ENCODE data around the gene NEUROD2.

NEUROD2 gene

GRCh38 chr17:39573447-39574298 is 34.0 kb downstream of the NEUROD2 start (continued):
- no peak for TF ChIP-seq BCL11B (tag by site-specific recombination; IDR thresholded peaks at IDR 0.05; ENCODE audit: low read depth)
- TF ChIP-seq ZNF776 (tag by site-specific recombination; IDR thresholded peaks at IDR 0.05; ENCODE audit: borderline replicate concordance) = no peak
- TF ChIP-seq ZBTB6 (tag by site-specific recombination; IDR thresholded peaks at IDR 0.05) = no peak
- TF ChIP-seq ZNF621 (tag by site-specific recombination; IDR thresholded peaks at IDR 0.05) = no peak
- TF ChIP-seq ZSCAN18 (tag by site-specific recombination; IDR thresholded peaks at IDR 0.05) = no peak
- TF ChIP-seq ZBTB48 (tag by site-specific recombination; IDR thresholded peaks at IDR 0.05) = no peak
- TF ChIP-seq ZIC2 (tag by site-specific recombination; IDR thresholded peaks at IDR 0.05) = peak; percentile 93
- no peak for TF ChIP-seq AEBP2 (tag by site-specific recombination; IDR thresholded peaks at IDR 0.05; ENCODE audit: borderline replicate concordance)
- TF ChIP-seq ZNF692 (tag by site-specific recombination; IDR thresholded peaks at IDR 0.05) = peak; percentile 52; the same call in 1 of the 2 replicates
- TF ChIP-seq ZBTB1 (tag by site-specific recombination; IDR thresholded peaks at IDR 0.05) = no peak
- no peak for TF ChIP-seq ZFP69B (tag by site-specific recombination; IDR thresholded peaks at IDR 0.05)
- no peak for TF ChIP-seq ZNF280C (tag by site-specific recombination; IDR thresholded peaks at IDR 0.05)
- TF ChIP-seq PRDM10 (tag by site-specific recombination; IDR thresholded peaks at IDR 0.05) = peak; percentile 58
- no peak for TF ChIP-seq ZBTB49 (tag by site-specific recombination; IDR thresholded peaks at IDR 0.05; ENCODE audit: low read depth)
- no peak for TF ChIP-seq SCRT1 (tag by site-specific recombination; IDR thresholded peaks at IDR 0.05; ENCODE audit: borderline replicate concordance)
- TF ChIP-seq ZNF624 (tag by site-specific recombination; IDR thresholded peaks at IDR 0.05) = no peak
- TF ChIP-seq ZNF404 (tag by site-specific recombination; IDR thresholded peaks at IDR 0.05) = no peak
- TF ChIP-seq ZNF629 (tag by site-specific recombination; IDR thresholded peaks at IDR 0.05) = peak; percentile 26; the same call in 1 of the 2 replicates
- no peak for TF ChIP-seq ZNF707 (tag by site-specific recombination; IDR thresholded peaks at IDR 0.05)
- no peak for TF ChIP-seq ZBTB7A (tag by site-specific recombination; IDR thresholded peaks at IDR 0.05; ENCODE audit: low read depth)
- no peak for TF ChIP-seq MEIS1 (CRISPR knock-in tag; IDR thresholded peaks at IDR 0.05; ENCODE audit: borderline replicate concordance)
- TF ChIP-seq ZNF10 (tag by site-specific recombination; IDR thresholded peaks at IDR 0.05) = no peak
- peak; percentile 83 for TF ChIP-seq SP2 (tag by site-specific recombination; IDR thresholded peaks at IDR 0.05)
- TF ChIP-seq SETDB1 (IDR thresholded peaks at IDR 0.05; ENCODE audit: insufficient read length, low read length) = no peak

Data from HEK293 (cell line).